NCI-H146 (cell line): ENCODE data around the gene PRUNE2.
A peak's percentile ranks its signal among the peaks of the same experiment; 100 is the strongest.
"Not testable (repeated sequence)": the region's sequence is repeated elsewhere in the genome, so short reads cannot be mapped to it uniquely, and the experiment has no call there.

Source experiments
- DNase-seq: peaks from one replicate; lab custom pipeline; 2025; lab: John Stamatoyannopoulos, UW

Gene PRUNE2

GRCh38 chr9:76793784-76794431 is 112.0 kb downstream of the PRUNE2 start:
- no peak for DNase-seq

DNA sequence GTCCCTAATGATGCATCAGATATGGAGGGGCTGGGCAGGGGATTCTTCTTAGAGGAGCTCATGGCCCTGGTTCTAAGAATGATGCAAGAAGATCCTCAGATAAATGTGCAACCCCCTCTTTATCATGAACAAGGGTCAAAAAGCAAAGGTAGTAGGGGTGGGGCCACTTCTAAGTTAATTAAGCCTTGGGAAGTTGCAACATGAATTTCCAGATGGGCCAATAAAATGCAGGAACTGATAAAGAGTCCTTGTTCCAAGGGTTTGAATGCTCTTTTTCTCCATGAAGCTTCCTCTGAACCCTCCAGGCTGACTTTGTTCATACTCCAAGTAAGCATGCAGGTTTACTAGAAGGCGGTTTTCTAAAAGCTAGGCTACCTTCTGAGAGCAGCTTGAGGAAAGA is 116.1 kb downstream of the PRUNE2 start:
- no peak for DNase-seq

GRCh38 chr9:76787677-76788076 is 118.2 kb downstream of the PRUNE2 start:
- DNase-seq = no peak

DNA sequence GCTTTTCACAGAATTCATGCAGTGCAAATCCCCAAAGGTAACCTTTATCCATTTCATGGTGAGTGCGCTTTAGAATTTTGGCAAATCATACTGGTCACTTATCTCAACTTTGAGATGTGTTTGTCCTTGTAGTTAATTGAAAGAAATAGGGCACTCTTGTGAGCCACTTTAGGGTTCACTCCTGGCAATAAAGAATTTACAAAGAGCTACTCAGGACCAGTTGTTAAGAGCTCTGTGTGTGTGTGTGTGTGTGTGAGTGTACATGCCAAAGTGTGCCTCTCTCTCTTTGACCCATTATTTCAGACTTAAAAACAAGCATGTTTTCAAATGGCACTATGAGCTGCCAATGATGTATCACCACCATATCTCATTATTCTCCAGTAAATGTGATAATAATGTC is 120.4 kb downstream of the PRUNE2 start:
- DNase-seq = no peak

DNA sequence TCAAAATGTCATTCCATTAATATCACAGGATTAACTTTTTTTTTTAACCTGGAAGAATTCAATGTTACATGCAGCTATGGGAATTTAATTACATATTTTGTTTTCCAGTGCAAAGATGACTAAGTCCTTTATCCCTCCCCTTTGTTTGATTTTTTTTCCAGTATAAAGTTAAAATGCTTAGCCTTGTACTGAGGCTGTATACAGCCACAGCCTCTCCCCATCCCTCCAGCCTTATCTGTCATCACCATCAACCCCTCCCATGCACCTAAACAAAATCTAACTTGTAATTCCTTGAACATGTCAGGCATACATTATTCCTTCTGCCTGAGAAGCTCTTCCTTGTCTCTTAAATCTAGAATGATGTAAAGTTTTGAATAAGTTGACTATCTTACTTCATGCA is 121.0 kb downstream of the PRUNE2 start:
- no peak for DNase-seq

GRCh38 chr9:76772686-76773445 is 133.0 kb downstream of the PRUNE2 start:
- no peak for DNase-seq

DNA sequence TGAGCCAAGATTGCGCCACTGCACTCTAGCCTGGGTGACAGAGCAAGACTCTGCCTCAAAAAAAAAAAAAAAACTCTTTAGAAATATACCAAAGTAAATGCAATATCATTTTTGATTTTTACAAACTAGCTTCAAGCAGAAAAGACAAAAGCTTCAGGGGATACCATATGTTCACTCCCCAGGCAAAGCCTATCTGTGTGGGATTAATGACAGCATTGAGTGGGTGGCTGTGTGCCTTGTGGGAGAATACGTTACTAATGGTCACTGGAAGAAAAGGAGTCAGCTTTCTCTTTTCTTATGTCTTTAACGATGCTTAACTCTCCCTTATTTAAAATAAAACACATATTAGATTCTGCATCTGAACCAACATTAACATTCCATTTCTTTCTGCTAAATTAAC is 139.8 kb downstream of the PRUNE2 start:
- no peak for DNase-seq

- DNase-seq = no peak
Observed at GRCh38 chr9:76764138-76764537, 141.8 kb downstream of the PRUNE2 start, which contains the start of gene PCA3. Gene PCA3, plus strand, starts transcription at chr9:76764438.

DNA sequence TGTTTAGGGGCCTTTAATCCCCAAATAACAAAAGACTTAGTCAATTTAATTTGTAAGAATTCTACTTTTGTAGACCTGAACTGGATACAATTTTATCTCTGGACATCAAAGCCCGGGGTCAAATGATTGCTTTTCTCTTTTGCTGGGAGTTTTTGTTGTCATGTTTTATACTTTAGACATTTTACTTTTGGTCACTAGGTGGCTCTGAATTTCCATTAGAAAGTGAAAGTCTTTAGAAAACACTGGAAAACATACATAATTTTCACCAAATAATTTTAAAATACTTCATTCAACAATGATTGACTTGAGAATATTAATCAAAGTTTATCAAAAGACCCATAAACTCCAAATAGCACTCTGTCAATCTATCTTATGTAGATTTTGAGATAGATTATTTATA is 144.5 kb downstream of the PRUNE2 start:
- DNase-seq = no peak

GRCh38 chr9:76759732-76760131 is 146.2 kb downstream of the PRUNE2 start:
- peak; percentile 69 for DNase-seq

- DNase-seq = no peak
Observed at GRCh38 chr9:76758476-76758875, 147.4 kb downstream of the PRUNE2 start.

GRCh38 chr9:76756941-76757673 is 148.8 kb downstream of the PRUNE2 start:
- peak; percentile 40 for DNase-seq

GRCh38 chr9:76756268-76756640 is 149.7 kb downstream of the PRUNE2 start:
- DNase-seq = peak; percentile 64

DNA sequence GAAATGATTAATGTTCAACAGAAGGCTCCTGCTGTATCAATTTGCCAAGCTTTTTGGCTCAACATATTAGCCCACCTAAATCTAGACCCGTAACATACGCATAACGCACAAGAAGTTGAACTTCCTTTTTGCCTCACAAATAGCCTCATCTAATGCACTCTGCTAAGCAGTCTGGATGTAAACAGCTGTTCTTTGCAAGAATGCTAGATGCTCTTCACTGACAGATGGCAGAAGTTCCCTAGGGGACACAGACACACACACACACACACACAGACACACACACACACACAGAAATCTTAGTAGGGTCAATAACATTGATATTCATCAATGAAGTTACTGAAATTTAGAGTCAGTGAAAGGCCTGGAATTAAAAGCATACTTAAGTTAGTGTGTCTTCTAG is 154.9 kb downstream of the PRUNE2 start:
- no peak for DNase-seq

DNA sequence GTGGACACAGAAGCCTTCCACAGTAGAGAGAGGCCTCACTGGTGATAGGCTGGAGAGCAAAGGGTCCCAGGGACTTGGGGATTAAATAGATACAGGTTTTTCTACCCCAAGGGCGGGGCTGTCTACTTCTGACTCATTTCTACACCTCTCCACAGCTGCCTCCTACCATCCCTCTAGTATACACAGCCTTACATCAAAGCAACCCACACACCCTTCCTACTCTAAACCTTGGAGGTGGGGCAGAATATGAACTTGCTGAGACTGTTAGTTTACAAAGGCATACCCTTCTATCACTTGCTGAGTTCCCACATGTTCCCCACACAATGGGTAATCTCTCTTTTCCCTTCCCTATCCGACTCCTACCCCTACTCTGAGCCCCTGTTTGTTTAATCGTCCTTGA is 161.6 kb downstream of the PRUNE2 start:
- no peak for DNase-seq

DNA sequence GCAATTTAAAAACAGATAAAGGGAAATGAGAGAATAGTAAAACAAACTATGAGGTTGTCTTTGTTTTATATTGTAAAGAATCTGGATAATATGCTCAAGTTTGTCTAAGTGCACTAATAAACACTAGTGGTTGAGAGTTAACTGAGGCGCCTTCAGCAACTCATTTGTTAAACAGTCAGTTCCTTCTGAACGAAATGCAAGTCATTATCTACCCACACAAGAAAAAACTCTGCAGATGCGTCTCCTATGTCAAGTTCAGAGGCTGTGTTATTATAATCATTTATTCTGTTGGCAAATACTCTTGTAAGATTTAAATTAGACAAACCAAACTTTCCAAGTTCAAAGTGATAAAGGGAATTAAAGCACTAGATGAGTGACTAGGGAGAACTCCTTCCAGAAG is 162.0 kb downstream of the PRUNE2 start:
- DNase-seq = no peak

DNA sequence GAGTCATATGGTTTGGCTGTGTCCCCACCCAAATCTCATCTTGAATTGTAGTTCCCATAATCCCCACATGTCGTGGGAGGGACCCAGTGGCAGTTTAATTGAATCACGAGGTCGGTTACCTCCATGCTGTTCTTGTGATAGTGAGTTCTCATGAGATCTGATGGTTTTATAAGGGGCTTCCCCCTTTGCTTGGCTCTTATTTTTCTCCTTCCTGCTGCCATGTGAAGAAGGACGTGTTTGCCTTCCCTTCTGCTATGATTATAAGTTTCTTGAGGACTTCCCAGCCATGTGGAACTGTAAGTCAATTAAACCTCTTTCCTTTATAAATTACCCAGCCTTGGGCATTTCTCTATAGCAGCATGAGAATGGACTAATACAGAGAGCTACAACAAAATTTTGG is 163.0 kb downstream of the PRUNE2 start:
- not testable (repeated sequence) for DNase-seq

DNA sequence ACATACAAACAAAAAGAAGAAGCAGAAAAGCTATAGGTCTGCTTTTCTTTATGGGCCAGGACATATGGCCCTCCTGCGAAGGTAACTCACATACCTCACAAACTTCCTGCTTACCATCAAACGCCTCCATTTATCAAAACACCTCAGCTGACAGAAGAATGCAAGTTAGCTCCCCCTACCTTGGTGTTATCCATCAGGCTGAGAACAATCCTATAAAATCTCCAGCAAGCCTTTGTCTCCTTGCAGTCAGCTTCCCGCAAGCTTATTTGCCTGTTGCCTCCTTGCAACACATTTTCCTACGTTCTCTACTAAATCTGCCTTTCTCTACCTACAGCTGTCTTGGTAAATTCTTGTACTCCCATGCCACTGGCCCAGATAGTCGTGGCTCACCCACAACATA is 164.4 kb downstream of the PRUNE2 start:
- DNase-seq = no peak

GRCh38 chr9:76738402-76738801 is 167.5 kb downstream of the PRUNE2 start:
- DNase-seq = peak; percentile 95

- peak; percentile 8 for DNase-seq
Observed at GRCh38 chr9:76737154-76737902, 168.6 kb downstream of the PRUNE2 start.

- DNase-seq = no peak
Observed at GRCh38 chr9:76734716-76735115, 171.2 kb downstream of the PRUNE2 start.

DNA sequence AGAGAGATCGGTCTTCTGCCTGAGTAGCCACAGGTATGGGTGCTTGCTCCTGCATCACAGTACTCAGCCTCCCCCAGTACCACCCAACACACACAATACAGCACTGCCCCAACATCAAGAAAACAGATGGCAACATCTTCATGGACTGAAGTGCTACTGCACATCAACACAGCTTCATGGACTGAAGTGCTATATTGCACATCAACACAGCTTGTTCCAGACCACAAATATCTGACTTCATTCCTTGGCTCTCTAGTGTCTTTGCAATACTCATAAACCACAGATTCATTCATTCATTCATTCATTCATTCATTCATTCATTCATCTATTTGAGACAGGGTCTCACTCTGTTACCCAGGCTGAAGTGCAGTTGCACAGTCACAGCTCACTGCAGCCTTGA is 172.8 kb downstream of the PRUNE2 start:
- DNase-seq = no peak
